GM12891 (cell line): ENCODE results near the gene RIMBP2.

Source experiments
- POLR2A ChIP-seq: IDR thresholded peaks from 2 replicates; pipeline ENCODE4 v1.6.1; 2011; ENCODE audit warnings: low read depth, low read length, control low read depth
- POLR2AphosphoS5 ChIP-seq: IDR thresholded peaks from 2 replicates; pipeline ENCODE4 v1.6.1; 2011; ENCODE audit warnings: low read depth, low read length, control low read depth

DNA sequence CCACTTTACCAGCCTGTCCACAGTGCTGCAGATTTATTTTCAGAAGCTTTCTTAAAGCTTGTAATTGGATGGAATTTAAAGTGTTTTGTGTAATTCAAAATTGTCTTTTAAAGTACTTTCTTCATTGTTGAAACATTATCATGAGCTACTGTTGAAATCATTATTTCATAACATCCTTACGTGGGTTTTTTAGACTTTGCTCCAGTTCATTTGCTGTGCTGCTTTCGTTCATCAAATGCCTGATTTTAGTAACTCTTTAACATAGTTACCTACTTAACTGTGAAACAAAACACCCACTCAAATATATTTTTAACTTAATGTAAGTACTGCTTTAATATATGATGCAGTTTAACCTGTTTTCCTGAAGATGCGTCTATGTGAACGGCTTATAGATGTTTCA, 330.9 kb downstream of the RIMBP2 start:
- TF ChIP-seq POLR2A (no peak), POLR2AphosphoS5 (no peak)
